HEK293 (cell line): Measurements from ENCODE around the gene PLCD4.

Experiments used
- HOXD13 ChIP-seq: sonication (generic); formaldehyde crosslinking; IDR thresholded peaks from 2 replicates; pipeline ENCODE4 v1.8.0; 2022; ENCODE audit warnings: missing genetic modification reagents, borderline replicate concordance
- MZF1 ChIP-seq: fragments of 450-650 bp; formaldehyde crosslinking; IDR thresholded peaks from 2 replicates; pipeline ENCODE4 v1.5.1; 2017; ENCODE audit warnings: missing biosample characterization, missing genetic modification characterization, borderline replicate concordance
- SALL2 ChIP-seq: fragments of 450-650 bp; formaldehyde crosslinking; IDR thresholded peaks from 2 replicates; pipeline ENCODE4 v1.5.0; 2017; ENCODE audit warnings: missing biosample characterization, mild to moderate bottlenecking, missing genetic modification characterization, borderline replicate concordance
- SP7 ChIP-seq: fragments of 450-650 bp; formaldehyde crosslinking; IDR thresholded peaks from 2 replicates; pipeline ENCODE4 v1.5.1; 2016; ENCODE audit warnings: missing biosample characterization, missing genetic modification characterization
- WT1 ChIP-seq: fragments of 450-650 bp; formaldehyde crosslinking; IDR thresholded peaks from 2 replicates; pipeline ENCODE4 v1.5.1; 2016; ENCODE audit warnings: missing biosample characterization, missing genetic modification characterization
- ZBTB17 ChIP-seq: fragments of 450-650 bp; formaldehyde crosslinking; IDR thresholded peaks from 2 replicates; pipeline ENCODE4 v1.5.1; 2016; ENCODE audit warnings: missing biosample characterization, missing genetic modification characterization
- ZBTB48 ChIP-seq: fragments of 450-650 bp; formaldehyde crosslinking; IDR thresholded peaks from 2 replicates; pipeline ENCODE4 v1.5.1; 2016; ENCODE audit warnings: missing biosample characterization, missing genetic modification characterization
- ZBTB7A ChIP-seq: fragments of 450-650 bp; formaldehyde crosslinking; IDR thresholded peaks from 2 replicates; pipeline ENCODE4 v1.5.1; 2016; ENCODE audit warnings: low read depth, missing biosample characterization, missing genetic modification characterization
- ZEB2 ChIP-seq: fragments of 450-650 bp; formaldehyde crosslinking; IDR thresholded peaks from 2 replicates; pipeline ENCODE4 v1.5.1; 2016; ENCODE audit warnings: missing biosample characterization, missing genetic modification characterization
- ZFP37 ChIP-seq: fragments of 450-650 bp; formaldehyde crosslinking; IDR thresholded peaks from 2 replicates; pipeline ENCODE4 v1.5.1; 2016; ENCODE audit warnings: missing biosample characterization, missing genetic modification characterization
- ZFP41 ChIP-seq: fragments of 450-650 bp; formaldehyde crosslinking; IDR thresholded peaks from 2 replicates; pipeline ENCODE4 v1.5.1; 2016; ENCODE audit warnings: missing biosample characterization, missing genetic modification characterization, borderline replicate concordance
- ZNF112 ChIP-seq: fragments of 450-650 bp; formaldehyde crosslinking; IDR thresholded peaks from 2 replicates; pipeline ENCODE4 v1.5.0; 2017; ENCODE audit warnings: missing biosample characterization, missing genetic modification characterization
- ZNF132 ChIP-seq: fragments of 450-650 bp; formaldehyde crosslinking; IDR thresholded peaks from 2 replicates; pipeline ENCODE4 v1.5.1; 2017; ENCODE audit warnings: missing biosample characterization, missing genetic modification characterization, borderline replicate concordance
- ZNF140 ChIP-seq: fragments of 450-650 bp; formaldehyde crosslinking; IDR thresholded peaks from 2 replicates; pipeline ENCODE4 v1.5.1; 2016; ENCODE audit warnings: missing biosample characterization, missing genetic modification characterization
- ZNF175 ChIP-seq: fragments of 450-650 bp; formaldehyde crosslinking; IDR thresholded peaks from 2 replicates; pipeline ENCODE4 v1.5.1; 2016; ENCODE audit warnings: missing biosample characterization, missing genetic modification characterization
- ZNF2 ChIP-seq: fragments of 450-650 bp; formaldehyde crosslinking; IDR thresholded peaks from 2 replicates; pipeline ENCODE4 v1.5.1; 2016; ENCODE audit warnings: missing biosample characterization, missing genetic modification characterization
- ZNF341 ChIP-seq: fragments of 450-650 bp; formaldehyde crosslinking; IDR thresholded peaks from 2 replicates; pipeline ENCODE4; 2016; ENCODE audit warnings: low read depth, missing biosample characterization, missing genetic modification characterization
- ZNF354C ChIP-seq: fragments of 450-650 bp; formaldehyde crosslinking; IDR thresholded peaks from 2 replicates; pipeline ENCODE4 v1.5.1; 2016; ENCODE audit warnings: missing biosample characterization, missing genetic modification characterization, low read depth, borderline replicate concordance
- ZNF391 ChIP-seq: fragments of 450-650 bp; formaldehyde crosslinking; IDR thresholded peaks from 2 replicates; pipeline ENCODE4 v1.5.1; 2016; ENCODE audit warnings: low read depth, missing biosample characterization, missing genetic modification characterization, borderline replicate concordance
- ZNF514 ChIP-seq: fragments of 450-650 bp; formaldehyde crosslinking; IDR thresholded peaks from 2 replicates; pipeline ENCODE4 v1.5.1; 2016; ENCODE audit warnings: missing biosample characterization, missing genetic modification characterization
- ZNF544 ChIP-seq: fragments of 450-650 bp; formaldehyde crosslinking; IDR thresholded peaks from 2 replicates; pipeline ENCODE4 v1.5.0; 2017; ENCODE audit warnings: missing biosample characterization, missing genetic modification characterization
- ZNF621 ChIP-seq: fragments of 450-650 bp; formaldehyde crosslinking; IDR thresholded peaks from 2 replicates; pipeline ENCODE4 v1.5.1; 2017; ENCODE audit warnings: missing biosample characterization, missing genetic modification characterization
- ZNF670 ChIP-seq: fragments of 450-650 bp; formaldehyde crosslinking; IDR thresholded peaks from 2 replicates; pipeline ENCODE4 v1.5.1; 2016; ENCODE audit warnings: missing biosample characterization, missing genetic modification characterization, low read depth
- ZNF768 ChIP-seq: fragments of 450-650 bp; formaldehyde crosslinking; IDR thresholded peaks from 2 replicates; pipeline ENCODE4 v1.5.1; 2018; ENCODE audit warnings: missing biosample characterization, mild to moderate bottlenecking, missing genetic modification characterization
- ZSCAN18 ChIP-seq: fragments of 450-650 bp; formaldehyde crosslinking; IDR thresholded peaks from 2 replicates; pipeline ENCODE4 v1.5.1; 2016; ENCODE audit warnings: missing biosample characterization, missing genetic modification characterization
- ZXDB ChIP-seq: fragments of 450-650 bp; formaldehyde crosslinking; IDR thresholded peaks from 2 replicates; pipeline ENCODE4 v1.5.1; 2016; ENCODE audit warnings: missing biosample characterization, missing genetic modification characterization
- TF ChIP-seq, protein P1 (sequence below): fragments of 450-650 bp; formaldehyde crosslinking; IDR thresholded peaks from 2 replicates; pipeline ENCODE4 v1.5.1; 2016; ENCODE audit warnings: missing biosample characterization, missing genetic modification characterization
- TF ChIP-seq, protein P2 (sequence below): fragments of 450-650 bp; formaldehyde crosslinking; IDR thresholded peaks from 2 replicates; pipeline ENCODE4; 2016; ENCODE audit warnings: missing biosample characterization, missing genetic modification characterization
- TF ChIP-seq, protein P3 (sequence below): fragments of 450-650 bp; formaldehyde crosslinking; IDR thresholded peaks from 2 replicates; pipeline ENCODE4 v1.5.1; 2016; ENCODE audit warnings: missing biosample characterization, missing genetic modification characterization, borderline replicate concordance
- TF ChIP-seq, protein P4 (sequence below): fragments of 450-650 bp; formaldehyde crosslinking; IDR thresholded peaks from 2 replicates; pipeline ENCODE4 v1.5.1; 2016; ENCODE audit warnings: missing biosample characterization, missing genetic modification characterization

PLCD4 gene

GRCh38 chr2:218569661-218570500 is 37.8 kb upstream of the PLCD4 start (continued):
- TF ChIP-seq ZBTB48 (no peak), ZEB2 (tag by site-specific recombination) (peak; percentile 12; the same call in 1 of the 2 replicates), ZNF768 (tag by site-specific recombination) (no peak), HOXD13 (CRISPR knock-in tag) (no peak), ZNF112 (no peak), ZNF132 (tag by site-specific recombination) (no peak), ZNF354C (tag by site-specific recombination) (no peak), ZXDB (tag by site-specific recombination) (no peak; the same call in 1 of the 2 replicates), ZNF670 (no peak), ZNF621 (no peak), ZBTB17 (tag by site-specific recombination) (peak; percentile 89), ZSCAN18 (tag by site-specific recombination) (no peak), ZFP37 (tag by site-specific recombination) (no peak), ZNF2 (no peak), ZNF514 (tag by site-specific recombination) (no peak), ZNF544 (tag by site-specific recombination) (no peak), ZNF341 (tag by site-specific recombination) (no peak), ZNF175 (tag by site-specific recombination) (no peak), ZNF140 (no peak), WT1 (tag by site-specific recombination) (0 out of 2 replicates have a peak, but pooled peaks have one; percentile 35), ZNF391 (no peak), ZBTB7A (tag by site-specific recombination) (no peak), SP7 (tag by site-specific recombination) (peak; percentile 93), SALL2 (tag by site-specific recombination) (no peak), MZF1 (no peak), ZFP41 (tag by site-specific recombination) (no peak)
- TF ChIP-seq, protein P1, sequence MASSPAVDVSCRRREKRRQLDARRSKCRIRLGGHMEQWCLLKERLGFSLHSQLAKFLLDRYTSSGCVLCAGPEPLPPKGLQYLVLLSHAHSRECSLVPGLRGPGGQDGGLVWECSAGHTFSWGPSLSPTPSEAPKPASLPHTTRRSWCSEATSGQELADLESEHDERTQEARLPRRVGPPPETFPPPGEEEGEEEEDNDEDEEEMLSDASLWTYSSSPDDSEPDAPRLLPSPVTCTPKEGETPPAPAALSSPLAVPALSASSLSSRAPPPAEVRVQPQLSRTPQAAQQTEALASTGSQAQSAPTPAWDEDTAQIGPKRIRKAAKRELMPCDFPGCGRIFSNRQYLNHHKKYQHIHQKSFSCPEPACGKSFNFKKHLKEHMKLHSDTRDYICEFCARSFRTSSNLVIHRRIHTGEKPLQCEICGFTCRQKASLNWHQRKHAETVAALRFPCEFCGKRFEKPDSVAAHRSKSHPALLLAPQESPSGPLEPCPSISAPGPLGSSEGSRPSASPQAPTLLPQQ (tag by site-specific recombination), result no peak
- TF ChIP-seq, protein P2, sequence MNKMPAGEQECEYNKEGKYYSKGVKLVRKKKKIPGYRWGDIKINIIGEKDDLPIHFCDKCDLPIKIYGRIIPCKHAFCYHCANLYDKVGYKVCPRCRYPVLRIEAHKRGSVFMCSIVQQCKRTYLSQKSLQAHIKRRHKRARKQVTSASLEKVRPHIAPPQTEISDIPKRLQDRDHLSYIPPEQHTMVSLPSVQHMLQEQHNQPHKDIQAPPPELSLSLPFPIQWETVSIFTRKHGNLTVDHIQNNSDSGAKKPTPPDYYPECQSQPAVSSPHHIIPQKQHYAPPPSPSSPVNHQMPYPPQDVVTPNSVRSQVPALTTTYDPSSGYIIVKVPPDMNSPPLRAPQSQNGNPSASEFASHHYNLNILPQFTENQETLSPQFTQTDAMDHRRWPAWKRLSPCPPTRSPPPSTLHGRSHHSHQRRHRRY, result no peak
- TF ChIP-seq, protein P3, sequence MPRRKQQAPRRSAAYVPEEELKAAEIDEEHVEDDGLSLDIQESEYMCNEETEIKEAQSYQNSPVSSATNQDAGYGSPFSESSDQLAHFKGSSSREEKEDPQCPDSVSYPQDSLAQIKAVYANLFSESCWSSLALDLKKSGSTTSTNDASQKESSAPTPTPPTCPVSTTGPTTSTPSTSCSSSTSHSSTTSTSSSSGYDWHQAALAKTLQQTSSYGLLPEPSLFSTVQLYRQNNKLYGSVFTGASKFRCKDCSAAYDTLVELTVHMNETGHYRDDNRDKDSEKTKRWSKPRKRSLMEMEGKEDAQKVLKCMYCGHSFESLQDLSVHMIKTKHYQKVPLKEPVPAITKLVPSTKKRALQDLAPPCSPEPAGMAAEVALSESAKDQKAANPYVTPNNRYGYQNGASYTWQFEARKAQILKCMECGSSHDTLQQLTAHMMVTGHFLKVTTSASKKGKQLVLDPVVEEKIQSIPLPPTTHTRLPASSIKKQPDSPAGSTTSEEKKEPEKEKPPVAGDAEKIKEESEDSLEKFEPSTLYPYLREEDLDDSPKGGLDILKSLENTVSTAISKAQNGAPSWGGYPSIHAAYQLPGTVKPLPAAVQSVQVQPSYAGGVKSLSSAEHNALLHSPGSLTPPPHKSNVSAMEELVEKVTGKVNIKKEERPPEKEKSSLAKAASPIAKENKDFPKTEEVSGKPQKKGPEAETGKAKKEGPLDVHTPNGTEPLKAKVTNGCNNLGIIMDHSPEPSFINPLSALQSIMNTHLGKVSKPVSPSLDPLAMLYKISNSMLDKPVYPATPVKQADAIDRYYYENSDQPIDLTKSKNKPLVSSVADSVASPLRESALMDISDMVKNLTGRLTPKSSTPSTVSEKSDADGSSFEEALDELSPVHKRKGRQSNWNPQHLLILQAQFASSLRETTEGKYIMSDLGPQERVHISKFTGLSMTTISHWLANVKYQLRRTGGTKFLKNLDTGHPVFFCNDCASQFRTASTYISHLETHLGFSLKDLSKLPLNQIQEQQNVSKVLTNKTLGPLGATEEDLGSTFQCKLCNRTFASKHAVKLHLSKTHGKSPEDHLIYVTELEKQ, result no peak
- TF ChIP-seq, protein P4, sequence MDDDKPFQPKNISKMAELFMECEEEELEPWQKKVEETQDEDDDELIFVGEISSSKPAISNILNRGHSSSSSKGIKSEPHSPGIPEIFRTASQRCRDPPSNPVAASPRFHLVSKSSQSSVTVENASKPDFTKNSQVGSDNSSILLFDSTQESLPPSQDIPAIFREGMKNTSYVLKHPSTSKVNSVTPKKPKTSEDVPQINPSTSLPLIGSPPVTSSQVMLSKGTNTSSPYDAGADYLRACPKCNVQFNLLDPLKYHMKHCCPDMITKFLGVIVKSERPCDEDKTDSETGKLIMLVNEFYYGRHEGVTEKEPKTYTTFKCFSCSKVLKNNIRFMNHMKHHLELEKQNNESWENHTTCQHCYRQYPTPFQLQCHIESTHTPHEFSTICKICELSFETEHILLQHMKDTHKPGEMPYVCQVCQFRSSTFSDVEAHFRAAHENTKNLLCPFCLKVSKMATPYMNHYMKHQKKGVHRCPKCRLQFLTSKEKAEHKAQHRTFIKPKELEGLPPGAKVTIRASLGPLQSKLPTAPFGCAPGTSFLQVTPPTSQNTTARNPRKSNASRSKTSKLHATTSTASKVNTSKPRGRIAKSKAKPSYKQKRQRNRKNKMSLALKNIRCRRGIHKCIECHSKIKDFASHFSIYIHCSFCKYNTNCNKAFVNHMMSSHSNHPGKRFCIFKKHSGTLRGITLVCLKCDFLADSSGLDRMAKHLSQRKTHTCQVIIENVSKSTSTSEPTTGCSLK (tag by site-specific recombination), result no peak
